Placental pericyte (primary cell): ENCODE measurements around the gene BYSL. TPM values are rescaled to one million over a fixed set of nuclear protein-coding genes. Genes with fewer than 3 reads are reported as not detected.

Experiments used
- small RNA-seq: library from RNA; depleted of rRNA; stranded (forward); fragments of <200 nt; gene quantifications from one replicate; pipeline ENCODE3, GENCODE V24; 2012; ENCODE audit warnings: low replicate concordance
- total RNA-seq: library from RNA; depleted of rRNA; stranded (reverse); fragments of >200 nt; gene quantifications from 2 replicates; pipeline ENCODE4 v1.2.3, GENCODE V29; 2012

The BYSL gene
- 15.1 and 18.6 TPM in 2 replicates for total RNA-seq

GRCh38 chr6:41920921-41921711 lies at the start of gene BYSL, which contains the start of gene MED20:
TSS of gene BYSL (plus strand) at chr6:41921499. CDS start at chr6:41921563, 64 bp downstream.
TSS of gene MED20 (minus strand) at chr6:41921139. CDS start at chr6:41921018, 121 bp downstream.

DNA sequence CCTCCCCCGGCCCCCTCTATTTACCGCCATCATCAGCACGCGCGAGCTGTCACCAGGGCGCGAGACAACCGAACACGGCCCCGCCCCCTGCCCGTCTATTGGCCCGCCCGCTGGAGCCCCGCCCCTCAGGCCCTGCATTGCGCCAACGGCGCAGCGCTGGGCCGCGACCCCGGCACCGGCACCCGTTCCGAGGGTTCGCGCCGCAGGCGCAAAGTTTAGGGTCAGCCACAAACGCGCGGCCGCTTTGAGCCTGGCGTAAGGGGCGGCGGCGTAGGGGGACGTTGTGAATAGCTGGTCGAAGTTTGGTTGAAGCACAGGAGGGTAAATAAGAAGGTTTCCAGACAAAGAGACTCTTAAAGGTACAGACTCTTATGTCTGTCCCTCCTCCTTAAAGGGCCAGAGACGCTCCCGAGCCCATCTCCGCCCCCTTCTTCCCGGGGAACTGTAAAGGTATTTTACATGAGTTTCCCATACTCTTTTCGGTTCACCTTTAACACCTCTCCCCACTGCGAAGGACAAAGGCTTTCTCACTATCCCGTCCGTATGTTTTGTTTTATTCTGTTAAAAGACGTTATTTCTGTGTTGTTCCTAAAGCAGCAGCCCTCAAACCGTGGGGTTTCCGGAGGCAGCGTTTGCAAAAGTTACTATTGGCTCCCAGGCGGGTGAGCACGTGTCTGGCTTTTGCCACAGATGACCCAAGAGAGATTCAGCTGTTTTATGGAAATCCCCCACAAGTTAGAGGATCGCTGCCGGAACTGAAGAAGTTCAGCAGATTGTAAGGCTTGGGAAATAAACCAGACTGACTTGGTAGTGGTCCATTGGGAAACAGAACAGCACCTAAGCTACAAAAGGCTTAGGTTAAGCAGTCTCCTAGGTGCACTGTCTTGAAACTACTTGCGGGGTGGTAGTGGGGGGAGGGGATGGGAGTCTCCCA lies 25.7 kb upstream of the BYSL start, which contains the start of gene USP49:
USP49 (minus strand) TSS at position 76 of the 934 bp plus-strand sequence. CDS start 88,392 bp downstream, outside the sequence.

DNA sequence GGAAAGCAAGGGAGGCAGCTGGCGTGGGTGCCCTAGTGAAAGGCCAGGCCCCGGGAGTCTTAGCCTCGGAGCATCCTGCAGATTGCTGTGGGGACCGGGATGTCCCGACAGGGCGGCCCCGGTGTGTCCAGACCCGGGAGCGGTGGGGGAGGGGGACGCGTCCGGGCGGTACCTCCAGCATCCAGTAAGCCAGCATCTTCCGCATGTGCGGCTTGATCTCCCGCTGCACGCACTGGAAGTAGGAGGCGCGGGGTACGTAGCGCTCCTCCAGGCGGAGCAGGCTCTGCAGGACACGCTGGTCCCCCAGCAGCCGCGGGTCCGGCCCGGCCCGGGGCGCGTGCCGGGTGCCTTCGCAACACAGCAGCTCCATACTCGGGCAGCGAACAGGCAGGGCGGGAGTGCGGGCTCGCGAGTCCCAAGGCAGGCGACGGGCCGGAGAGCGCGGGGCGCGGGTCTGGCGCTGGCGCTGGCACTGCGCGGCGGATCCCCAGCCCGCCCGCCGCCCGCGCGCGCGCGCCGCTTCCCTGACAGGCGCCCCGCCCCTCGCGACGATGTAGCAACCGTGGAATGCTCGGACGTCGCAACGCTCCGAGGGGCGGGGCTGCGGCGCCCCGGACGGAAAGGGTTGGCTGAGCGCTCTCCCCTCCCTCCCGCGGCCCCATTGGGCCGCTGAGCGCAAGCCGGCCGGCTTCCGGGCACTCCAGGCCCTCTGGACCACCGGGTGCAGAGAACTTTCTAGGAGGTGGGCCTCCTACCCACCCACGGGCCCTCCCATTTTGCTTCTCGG lies 20.2 kb downstream of the BYSL start, which contains the start of gene CCND3:
CCND3 (minus strand) TSS at position 529 of the 787 bp plus-strand sequence; CDS start at position 370, 159 bp downstream.

Small RNA genes within 50 kb of the gene (small RNA-seq; reads per million reads assigned to genes)
- gene RF00019: not detected

Other genes with a start within 250 kb of the BYSL start
- gene TFEB, start 185.9 kb upstream of the BYSL start, total RNA-seq: 4.8 and 6.2 TPM in 2 replicates
- not detected in 2 replicates for gene PGC, start 174.1 kb upstream of the BYSL start, total RNA-seq
- 1.7 and 2.2 TPM in 2 replicates for gene FRS3, start 141.6 kb upstream of the BYSL start, total RNA-seq
- gene PRICKLE4, start 140.7 kb upstream of the BYSL start, total RNA-seq: 0.66 and 0.86 TPM in 2 replicates
- 57.3 and 95.8 TPM in 2 replicates for gene TOMM6, start 133.8 kb upstream of the BYSL start, total RNA-seq
- 2.0 and 2.8 TPM in 2 replicates for gene USP49, start 26.1 kb upstream of the BYSL start, total RNA-seq
- gene MED20, start 360 bp upstream of the BYSL start, total RNA-seq: 27.1 and 35.2 TPM in 2 replicates
- 23.0 and 67.7 TPM in 2 replicates for gene CCND3, start 20.3 kb downstream of the BYSL start, total RNA-seq
- gene TAF8, start 129.0 kb downstream of the BYSL start, total RNA-seq: 17.3 and 19.9 TPM in 2 replicates
- 0.88 and 2.3 TPM in 2 replicates for gene C6orf132, start 221.1 kb downstream of the BYSL start, total RNA-seq